ENCODE data around the gene SNAPC1. TPM values are rescaled to one million over a fixed set of nuclear protein-coding genes. Genes with fewer than 3 reads are reported as not detected.

Gene SNAPC1
- total and polyA plus RNA-seq, 10 of the 15 experiments (the other 5 are each of a cell fraction or from before 2014, with no cell fraction given) = 4.5 to 12.0 (median 7.4) TPM

DNA sequence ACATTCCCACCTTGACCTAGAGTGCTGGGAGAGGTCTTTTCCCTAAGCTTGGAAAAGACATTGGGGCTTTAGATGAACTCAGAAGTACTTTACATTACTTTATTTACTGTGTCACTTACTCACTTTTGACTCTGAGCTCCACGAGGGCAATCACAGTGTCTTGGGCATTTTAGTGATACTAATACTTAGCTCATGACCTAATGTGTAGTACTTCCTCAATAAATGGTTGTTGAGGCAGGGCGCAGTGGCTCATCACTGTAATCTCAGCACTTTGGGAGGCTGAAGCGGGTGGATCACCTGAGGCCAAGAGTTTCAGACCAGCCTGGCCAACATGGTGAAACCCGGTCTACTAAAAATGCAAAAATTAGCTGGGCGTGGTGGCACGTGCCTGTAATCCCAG lies 19.8 kb upstream of the SNAPC1 start:
- SMC1A ChIA-PET (ENCODE audit: uncharacterized antibody, unreplicated experiment) = interaction anchor here (0.7 to 1.8 kb wide), 14 partner anchors 8 to 267 kb away, joined by 3 to 11 read pairs (median 4); no protein-coding TSS in a partner anchor
- 97% methylated on average over 6 of the region's 6 CpGs for WGBS (ENCODE audit: insufficient coverage, insufficient replicate concordance, low lambda C conversion rate, missing lambda C conversion rate)
- ATAC-seq (no peak), FAIRE-seq (no peak), DNase-seq (ENCODE audit: low read depth, low spot score) (no peak)
- no peak overlapping the region for H3K27ac ChIP-seq (ENCODE audit: control insufficient read depth, insufficient read depth)
- no peak overlapping the region for H2AFZ ChIP-seq (ENCODE audit: control insufficient read depth, low read depth, low read length)
- peaks cover 5% of the 10 kb centered on the region for H3K4me1 ChIP-seq (ENCODE audit: control insufficient read depth, insufficient read depth, low read length)
- POLR2A ChIA-PET = interaction anchor here (0.6 to 1.9 kb wide), 4 partner anchors 9 to 160 kb away, joined by 3 to 5 read pairs (median 5); no protein-coding TSS in a partner anchor
- H3K9me3 ChIP-seq (replicated peaks; ENCODE audit: control insufficient read depth, insufficient read depth, low read length) = no peaks in the 10 kb centered on the region
- in situ Hi-C loops (cut with MboI) (no loop called here), intact Hi-C loops (cut with micrococcal nuclease; ENCODE audit: unreplicated experiment) (loop anchor here (10.0 kb wide), 1 partner anchor 448 kb away; no protein-coding TSS in a partner anchor)
- no peaks in the 10 kb centered on the region for H3K27me3 ChIP-seq (replicated peaks in 1 of 2; ENCODE audit: control insufficient read depth in 2 of 2, insufficient read depth in 2 of 2, low read length in 1 of 2)
- peaks cover 85% of the 10 kb centered on the region for H3K79me2 ChIP-seq (ENCODE audit: control insufficient read depth, insufficient read depth, low read length)
- no peak overlapping the region for H3K4me2 ChIP-seq (ENCODE audit: control insufficient read depth, insufficient read depth)
- TF ChIP-seq HDGF (IDR thresholded peaks at IDR 0.05) (no peak), NR2C2 (IDR thresholded peaks at IDR 0.05; ENCODE audit: borderline replicate concordance, control insufficient read depth, insufficient read length, low read depth) (no peak), TARDBP (IDR thresholded peaks at IDR 0.05; ENCODE audit: borderline replicate concordance) (no peak), BHLHE40 (IDR thresholded peaks at IDR 0.05; ENCODE audit: borderline replicate concordance in 1 of 2, low read depth in 2 of 2, low read length in 1 of 2) (no peak), POU2F2 (IDR thresholded peaks at IDR 0.05; ENCODE audit: borderline replicate concordance, low read depth, low read length) (no peak), EP300 (IDR thresholded peaks at IDR 0.05; ENCODE audit: borderline replicate concordance in 1 of 2, control insufficient read depth in 1 of 2, low read depth in 2 of 2, low read length in 2 of 2) (no peak), KDM1A (IDR thresholded peaks at IDR 0.05; ENCODE audit: borderline replicate concordance) (no peak), EZH2 (IDR thresholded peaks at IDR 0.05; ENCODE audit: borderline replicate concordance, control insufficient read depth, low read depth, low read length) (no peak), MEF2B (IDR thresholded peaks at IDR 0.05; ENCODE audit: partially characterized antibody, poor library complexity, severe bottlenecking) (no peak), SUZ12 (IDR thresholded peaks at IDR 0.05; ENCODE audit: unreplicated experiment) (no peak), RB1 (IDR thresholded peaks at IDR 0.05; ENCODE audit: borderline replicate concordance) (no peak), IKZF2 (IDR thresholded peaks at IDR 0.05) (no peak), ZNF207 (IDR thresholded peaks at IDR 0.05; ENCODE audit: borderline replicate concordance) (no peak)
- TF ChIP-seq, protein P1, sequence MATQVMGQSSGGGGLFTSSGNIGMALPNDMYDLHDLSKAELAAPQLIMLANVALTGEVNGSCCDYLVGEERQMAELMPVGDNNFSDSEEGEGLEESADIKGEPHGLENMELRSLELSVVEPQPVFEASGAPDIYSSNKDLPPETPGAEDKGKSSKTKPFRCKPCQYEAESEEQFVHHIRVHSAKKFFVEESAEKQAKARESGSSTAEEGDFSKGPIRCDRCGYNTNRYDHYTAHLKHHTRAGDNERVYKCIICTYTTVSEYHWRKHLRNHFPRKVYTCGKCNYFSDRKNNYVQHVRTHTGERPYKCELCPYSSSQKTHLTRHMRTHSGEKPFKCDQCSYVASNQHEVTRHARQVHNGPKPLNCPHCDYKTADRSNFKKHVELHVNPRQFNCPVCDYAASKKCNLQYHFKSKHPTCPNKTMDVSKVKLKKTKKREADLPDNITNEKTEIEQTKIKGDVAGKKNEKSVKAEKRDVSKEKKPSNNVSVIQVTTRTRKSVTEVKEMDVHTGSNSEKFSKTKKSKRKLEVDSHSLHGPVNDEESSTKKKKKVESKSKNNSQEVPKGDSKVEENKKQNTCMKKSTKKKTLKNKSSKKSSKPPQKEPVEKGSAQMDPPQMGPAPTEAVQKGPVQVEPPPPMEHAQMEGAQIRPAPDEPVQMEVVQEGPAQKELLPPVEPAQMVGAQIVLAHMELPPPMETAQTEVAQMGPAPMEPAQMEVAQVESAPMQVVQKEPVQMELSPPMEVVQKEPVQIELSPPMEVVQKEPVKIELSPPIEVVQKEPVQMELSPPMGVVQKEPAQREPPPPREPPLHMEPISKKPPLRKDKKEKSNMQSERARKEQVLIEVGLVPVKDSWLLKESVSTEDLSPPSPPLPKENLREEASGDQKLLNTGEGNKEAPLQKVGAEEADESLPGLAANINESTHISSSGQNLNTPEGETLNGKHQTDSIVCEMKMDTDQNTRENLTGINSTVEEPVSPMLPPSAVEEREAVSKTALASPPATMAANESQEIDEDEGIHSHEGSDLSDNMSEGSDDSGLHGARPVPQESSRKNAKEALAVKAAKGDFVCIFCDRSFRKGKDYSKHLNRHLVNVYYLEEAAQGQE (IDR thresholded peaks at IDR 0.05; ENCODE audit: low read depth, low read length) = no peak
- TF ChIP-seq, protein P2, sequence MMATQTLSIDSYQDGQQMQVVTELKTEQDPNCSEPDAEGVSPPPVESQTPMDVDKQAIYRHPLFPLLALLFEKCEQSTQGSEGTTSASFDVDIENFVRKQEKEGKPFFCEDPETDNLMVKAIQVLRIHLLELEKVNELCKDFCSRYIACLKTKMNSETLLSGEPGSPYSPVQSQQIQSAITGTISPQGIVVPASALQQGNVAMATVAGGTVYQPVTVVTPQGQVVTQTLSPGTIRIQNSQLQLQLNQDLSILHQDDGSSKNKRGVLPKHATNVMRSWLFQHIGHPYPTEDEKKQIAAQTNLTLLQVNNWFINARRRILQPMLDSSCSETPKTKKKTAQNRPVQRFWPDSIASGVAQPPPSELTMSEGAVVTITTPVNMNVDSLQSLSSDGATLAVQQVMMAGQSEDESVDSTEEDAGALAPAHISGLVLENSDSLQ (IDR thresholded peaks at IDR 0.05) = no peak
- RAD21 ChIA-PET (ENCODE audit: unreplicated experiment) = interaction anchor here (1.1 to 3.3 kb wide), 7 partner anchors 9 to 189 kb away, joined by 3 to 12 read pairs (median 4); partner anchors contain the start of gene SNAPC1
- no peak overlapping the region for H3K9ac ChIP-seq (ENCODE audit: control insufficient read depth, insufficient read depth, low read length)
- no TSS peak for BruUV-seq (replicated peaks)
- peaks cover 6 to 49% of the 10 kb centered on the region in 2 experiments for H3K36me3 ChIP-seq (ENCODE audit: control insufficient read depth in 2 of 2, insufficient read depth in 2 of 2, low read length in 1 of 2)
- H4K20me1 ChIP-seq (ENCODE audit: control insufficient read depth, insufficient read depth) = no peaks in the 10 kb centered on the region
- H3K4me3 ChIP-seq = no peak overlapping the region
- CTCF ChIA-PET = interaction anchor here (0.7 to 3.5 kb wide), 12 partner anchors 10 to 384 kb away, joined by 3 to 15 read pairs (median 6); partner anchors contain the start of gene SNAPC1

Measured in GM12878 (cell line).